Glutamatergic neuron (in vitro differentiated cells): ENCODE data around the gene TUT4. TPM values are rescaled to one million over a fixed set of nuclear protein-coding genes. Genes with fewer than 3 reads are reported as not detected.

ENCODE experiments used
- DNase-seq: peaks from one replicate; pipeline ENCODE4 v3.0.0; 2022
- H3K27ac Mint-ChIP-seq: one replicate; pipeline ENCODE4 v1.8.0; 2020; ENCODE audit warnings: mild to moderate bottlenecking, mixed read lengths, inconsistent platforms; ENCODE audit not compliant: unreplicated experiment
- H3K27me3 Mint-ChIP-seq: one replicate; pipeline ENCODE4 v1.8.0; 2020; ENCODE audit warnings: mild to moderate bottlenecking, moderate library complexity, mixed read lengths, inconsistent platforms; ENCODE audit not compliant: unreplicated experiment
- H3K36me3 Mint-ChIP-seq: one replicate; pipeline ENCODE4 v1.8.0; 2020; ENCODE audit warnings: mild to moderate bottlenecking, mixed read lengths, inconsistent platforms; ENCODE audit not compliant: unreplicated experiment
- H3K4me1 Mint-ChIP-seq: one replicate; pipeline ENCODE4 v1.8.0; 2020; ENCODE audit warnings: mild to moderate bottlenecking, low read depth, mixed read lengths, inconsistent platforms; ENCODE audit not compliant: unreplicated experiment
- H3K4me3 Mint-ChIP-seq: one replicate; pipeline ENCODE4 v1.8.0; 2020; ENCODE audit warnings: mild to moderate bottlenecking, mixed read lengths, inconsistent platforms; ENCODE audit not compliant: unreplicated experiment
- H3K9me3 Mint-ChIP-seq: one replicate; pipeline ENCODE4 v1.8.0; 2020; ENCODE audit warnings: mild to moderate bottlenecking, moderate library complexity, mixed read lengths, inconsistent platforms; ENCODE audit not compliant: unreplicated experiment
- total RNA-seq: library from RNA; stranded (reverse); fragmentation: NEBNext Ultra II Directional; extraction: Animal tissue kit (Norgen Biotek cat#: 25700); gene quantifications from one replicate; pipeline ENCODE4 v1.2.1, GENCODE V29; 2021; ENCODE audit not compliant: unreplicated experiment
- TF ChIP-seq, protein P1 (sequence below): fragments of 200-600 bp; sonication (generic); IDR thresholded peaks from one replicate; pipeline ENCODE4 v1.5.0; 2021; ENCODE audit not compliant: partially characterized antibody, unreplicated experiment

The TUT4 gene
- total RNA-seq, 1 donor from 2014 or later = 70.8 TPM

DNA sequence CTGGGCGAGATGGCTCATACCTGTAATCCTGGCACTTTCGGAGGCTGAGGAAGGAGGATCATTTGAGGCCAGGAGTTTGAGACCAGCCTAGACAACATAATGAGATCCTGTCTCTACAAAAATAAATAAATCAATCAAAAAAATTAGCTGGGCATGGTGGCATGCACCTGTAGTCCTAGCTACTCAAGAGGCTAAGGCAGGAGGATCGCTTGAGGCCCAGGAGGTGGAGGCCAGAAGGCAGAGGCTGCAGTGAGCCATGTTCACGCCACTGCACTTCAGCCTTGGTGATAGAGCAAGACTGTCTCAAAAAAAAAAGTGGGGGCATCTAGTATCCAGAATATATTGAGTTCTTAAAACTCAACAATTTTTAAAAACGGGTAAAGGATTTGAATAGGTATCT lies 6.0 kb downstream of the TUT4 start:
- Mint-ChIP-seq H3K27ac (no peak overlapping the region), H3K9me3 (peaks cover 7% of the 10 kb centered on the region), H3K36me3 (peaks cover 5% of the 10 kb centered on the region), H3K4me1 (no peaks in the 10 kb centered on the region), H3K4me3 (no peak overlapping the region), H3K27me3 (peaks cover 3% of the 10 kb centered on the region)
- DNase-seq = no peak
- TF ChIP-seq, protein P1, sequence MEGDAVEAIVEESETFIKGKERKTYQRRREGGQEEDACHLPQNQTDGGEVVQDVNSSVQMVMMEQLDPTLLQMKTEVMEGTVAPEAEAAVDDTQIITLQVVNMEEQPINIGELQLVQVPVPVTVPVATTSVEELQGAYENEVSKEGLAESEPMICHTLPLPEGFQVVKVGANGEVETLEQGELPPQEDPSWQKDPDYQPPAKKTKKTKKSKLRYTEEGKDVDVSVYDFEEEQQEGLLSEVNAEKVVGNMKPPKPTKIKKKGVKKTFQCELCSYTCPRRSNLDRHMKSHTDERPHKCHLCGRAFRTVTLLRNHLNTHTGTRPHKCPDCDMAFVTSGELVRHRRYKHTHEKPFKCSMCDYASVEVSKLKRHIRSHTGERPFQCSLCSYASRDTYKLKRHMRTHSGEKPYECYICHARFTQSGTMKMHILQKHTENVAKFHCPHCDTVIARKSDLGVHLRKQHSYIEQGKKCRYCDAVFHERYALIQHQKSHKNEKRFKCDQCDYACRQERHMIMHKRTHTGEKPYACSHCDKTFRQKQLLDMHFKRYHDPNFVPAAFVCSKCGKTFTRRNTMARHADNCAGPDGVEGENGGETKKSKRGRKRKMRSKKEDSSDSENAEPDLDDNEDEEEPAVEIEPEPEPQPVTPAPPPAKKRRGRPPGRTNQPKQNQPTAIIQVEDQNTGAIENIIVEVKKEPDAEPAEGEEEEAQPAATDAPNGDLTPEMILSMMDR = no peak

DNA sequence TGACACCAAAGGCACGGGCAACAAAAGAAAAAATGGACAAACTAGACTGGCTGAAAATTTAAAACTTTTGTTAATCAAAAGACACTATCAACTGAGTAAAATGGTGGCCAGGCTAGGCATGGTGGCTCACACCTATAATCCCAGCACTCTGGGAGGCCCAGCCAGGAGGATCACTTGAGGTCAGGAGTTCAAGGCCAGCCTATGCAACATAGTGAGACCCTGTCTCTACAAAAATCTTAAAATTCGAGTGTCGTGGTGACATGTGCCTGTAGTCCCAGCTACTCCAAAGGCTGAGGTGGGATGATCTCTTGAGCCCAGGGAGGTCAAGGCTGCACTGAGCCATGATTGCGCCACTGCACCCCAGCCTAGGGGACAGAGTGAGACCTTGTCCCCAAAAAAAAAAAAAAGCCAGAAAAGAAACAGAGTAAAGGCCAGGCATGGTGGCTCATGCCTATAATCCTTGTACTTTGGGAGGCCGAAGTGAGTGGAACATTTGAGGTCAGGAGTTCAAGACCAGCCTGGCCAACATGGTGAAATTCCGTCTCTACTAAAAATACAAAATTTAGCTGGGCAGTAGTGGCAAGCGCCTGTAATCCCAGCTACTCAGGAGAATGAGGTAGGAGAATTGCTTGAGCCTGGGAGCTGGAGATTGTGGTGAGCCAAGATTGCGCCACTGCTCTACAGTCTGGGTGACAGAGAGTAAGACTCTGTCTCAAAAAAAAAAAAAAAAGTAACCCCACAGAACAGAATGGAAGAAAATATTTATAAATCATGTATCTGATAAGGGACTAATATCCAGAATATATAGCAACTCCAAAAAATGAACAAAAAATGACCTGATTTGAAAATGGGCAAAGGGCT lies 8.0 kb downstream of the TUT4 start:
- no peak overlapping the region for H3K27ac Mint-ChIP-seq
- peaks cover 3% of the 10 kb centered on the region for H3K27me3 Mint-ChIP-seq
- TF ChIP-seq, protein P1 = no peak
- H3K9me3 Mint-ChIP-seq = peaks cover 11% of the 10 kb centered on the region
- no peak for DNase-seq
- H3K4me1 Mint-ChIP-seq = no peaks in the 10 kb centered on the region
- H3K4me3 Mint-ChIP-seq = no peak overlapping the region
- peaks cover 5% of the 10 kb centered on the region for H3K36me3 Mint-ChIP-seq

DNA sequence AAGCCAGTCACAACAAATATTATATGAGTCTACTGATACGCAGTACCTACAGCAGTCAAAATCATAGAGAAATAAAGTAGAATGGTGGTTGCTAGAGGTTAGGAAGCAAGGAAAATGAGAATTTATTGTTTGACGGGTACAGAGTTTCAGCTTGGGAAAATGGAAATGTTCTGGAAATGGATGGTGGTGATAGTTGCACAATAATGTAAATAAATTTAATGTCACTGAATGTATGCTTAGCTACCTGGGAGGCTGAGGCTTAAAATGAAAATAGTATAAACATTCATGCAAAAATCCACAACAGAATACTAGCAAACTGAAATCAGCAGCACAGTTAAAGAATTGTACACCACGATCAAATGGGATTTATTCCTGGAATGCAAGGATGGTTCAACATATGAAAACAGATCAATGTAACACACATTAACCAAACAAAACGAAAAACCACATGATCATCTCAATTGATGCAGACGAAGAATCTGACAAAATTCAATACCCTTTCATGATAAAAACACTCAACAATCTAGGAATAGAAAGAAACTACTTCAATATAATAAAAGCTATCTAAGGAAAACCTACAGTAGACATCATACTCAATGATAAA lies 10.7 kb downstream of the TUT4 start:
- no peak for DNase-seq
- Mint-ChIP-seq H3K4me3 (no peak overlapping the region), H3K27ac (no peak overlapping the region), H3K27me3 (peaks cover 3% of the 10 kb centered on the region), H3K9me3 (peaks cover 14% of the 10 kb centered on the region), H3K4me1 (no peaks in the 10 kb centered on the region), H3K36me3 (peaks cover 5% of the 10 kb centered on the region)
- TF ChIP-seq, protein P1 = no peak

DNA sequence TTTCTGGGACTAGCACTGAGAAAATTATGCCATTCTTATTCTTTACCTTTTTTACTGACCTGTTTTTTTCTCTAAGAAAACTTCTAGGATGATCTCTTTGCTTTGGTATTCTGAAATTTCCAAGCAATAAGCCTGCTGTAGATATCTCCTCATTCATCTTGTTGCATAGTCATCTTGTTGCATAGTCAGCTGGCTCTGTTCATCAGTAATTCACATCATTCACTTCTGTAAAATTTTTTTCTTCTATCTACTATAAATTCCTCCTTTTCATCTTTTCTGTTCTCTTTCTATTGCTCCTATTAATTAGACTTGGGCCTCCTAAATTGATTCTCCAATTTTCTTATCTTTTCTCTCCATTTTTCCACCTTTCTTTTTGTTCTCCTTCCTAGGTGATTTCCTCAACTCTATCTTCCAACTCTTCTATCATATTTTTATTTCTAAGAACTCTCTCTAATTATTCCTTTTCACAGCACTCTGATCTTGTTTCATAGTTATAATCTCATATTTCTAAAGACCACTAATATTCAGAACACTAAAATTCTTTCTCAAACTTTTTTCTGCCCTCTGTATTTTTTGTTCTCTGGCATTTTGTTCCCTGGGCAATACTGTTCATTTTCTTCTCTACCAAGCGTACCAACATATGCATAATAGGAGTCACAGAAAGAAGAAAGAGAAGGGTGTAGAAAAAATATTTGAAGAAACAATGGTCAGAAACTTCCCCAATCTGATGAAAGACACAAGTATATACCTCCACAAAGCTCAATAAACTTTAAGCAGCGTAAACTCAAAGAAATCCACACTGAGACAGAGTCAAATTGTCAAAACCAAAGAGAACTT lies 17.7 kb downstream of the TUT4 start:
- H3K9me3 Mint-ChIP-seq = peaks cover 4% of the 10 kb centered on the region
- H3K4me1 Mint-ChIP-seq = no peaks in the 10 kb centered on the region
- no peaks in the 10 kb centered on the region for H3K27me3 Mint-ChIP-seq
- no peak overlapping the region for H3K27ac Mint-ChIP-seq
- peaks cover 8% of the 10 kb centered on the region for H3K36me3 Mint-ChIP-seq
- DNase-seq = no peak
- no peak overlapping the region for H3K4me3 Mint-ChIP-seq
- TF ChIP-seq, protein P1 = no peak
